Rectal smooth muscle tissue (tissue), 1 donor: ENCODE data around the gene CTIF.

ENCODE experiments used
- H3K27ac ChIP-seq: one replicate; pipeline ENCODE4 v1.7.0; 2013; ENCODE audit warnings: low read depth, low read length, inconsistent platforms
- H3K27me3 ChIP-seq: one replicate; pipeline ENCODE4 v1.7.0; 2013; ENCODE audit warnings: low read length; ENCODE audit not compliant: control insufficient read depth, insufficient read depth
- H3K36me3 ChIP-seq: one replicate; pipeline ENCODE4 v1.7.0; 2013; ENCODE audit warnings: low read length; ENCODE audit not compliant: control insufficient read depth, insufficient read depth
- H3K4me1 ChIP-seq: one replicate; pipeline ENCODE4 v1.7.0; 2013; ENCODE audit warnings: low read length; ENCODE audit not compliant: control insufficient read depth, insufficient read depth
- H3K4me3 ChIP-seq: one replicate; pipeline ENCODE4 v1.7.0; 2013; ENCODE audit warnings: low read length
- H3K9ac ChIP-seq: one replicate; pipeline ENCODE4 v1.7.0; 2013; ENCODE audit warnings: low read length

Gene CTIF

DNA sequence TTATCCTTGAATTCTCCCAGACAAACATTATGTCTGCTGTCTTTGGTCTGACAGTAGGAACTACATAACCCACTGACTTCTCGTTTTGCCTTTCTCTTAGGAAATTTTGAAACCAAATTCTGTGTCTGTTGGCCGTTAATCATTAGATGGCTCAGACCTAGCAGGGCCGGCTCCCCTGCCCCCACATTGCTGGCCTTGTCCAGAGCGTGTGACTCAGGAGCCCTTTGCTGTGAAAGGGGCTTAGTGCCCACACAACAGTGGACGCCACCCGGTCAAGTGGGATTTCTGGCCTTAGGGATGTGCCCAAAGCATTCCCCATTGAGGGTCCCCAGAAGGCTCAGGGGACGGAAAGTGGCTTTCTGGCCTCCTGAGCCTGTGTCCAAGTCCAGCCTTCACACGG is 137.5 kb downstream of the CTIF start:
- H3K9ac ChIP-seq, result no peak overlapping the region
- no peaks in the 10 kb centered on the region for H3K27me3 ChIP-seq
- H3K27ac ChIP-seq, result no peak overlapping the region
- H3K4me1 ChIP-seq, result peaks cover 4% of the 10 kb centered on the region
- peaks cover 2% of the 10 kb centered on the region for H3K36me3 ChIP-seq
- H3K4me3 ChIP-seq, result no peak overlapping the region

DNA sequence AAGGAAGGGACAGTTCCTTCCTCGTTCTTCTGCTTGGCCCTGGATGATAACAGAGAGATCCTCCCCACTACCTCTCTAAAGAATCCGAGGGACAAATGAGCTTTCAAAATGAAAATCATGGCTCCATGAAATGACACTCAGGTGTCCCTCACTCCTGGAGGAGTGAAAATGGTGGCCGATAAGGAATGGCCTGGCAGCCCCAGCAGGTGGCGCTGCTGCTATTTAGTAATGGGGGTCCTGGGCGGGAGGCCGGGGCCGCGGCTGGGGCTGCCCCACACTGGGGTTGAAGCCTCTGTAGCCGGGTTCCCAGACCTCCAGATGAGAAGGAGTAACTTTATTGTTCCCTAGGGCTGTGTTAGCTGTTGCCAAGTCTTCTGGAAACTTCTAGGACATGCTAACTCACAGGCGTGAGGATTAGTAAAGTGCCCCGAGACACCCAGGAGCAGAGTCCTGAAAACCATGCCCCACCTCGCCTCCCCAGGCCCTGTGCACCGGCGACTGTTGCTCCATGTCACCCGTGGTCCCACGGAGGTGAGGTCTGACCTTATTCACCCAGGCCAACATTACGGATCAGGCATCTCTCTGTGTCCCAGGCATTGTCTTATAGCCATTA is 138.0 kb downstream of the CTIF start:
- H3K4me1 ChIP-seq, result peaks cover 4% of the 10 kb centered on the region
- no peak overlapping the region for H3K27ac ChIP-seq
- H3K36me3 ChIP-seq, result no peaks in the 10 kb centered on the region
- H3K9ac ChIP-seq, result no peak overlapping the region
- H3K4me3 ChIP-seq, result no peak overlapping the region
- no peaks in the 10 kb centered on the region for H3K27me3 ChIP-seq

DNA sequence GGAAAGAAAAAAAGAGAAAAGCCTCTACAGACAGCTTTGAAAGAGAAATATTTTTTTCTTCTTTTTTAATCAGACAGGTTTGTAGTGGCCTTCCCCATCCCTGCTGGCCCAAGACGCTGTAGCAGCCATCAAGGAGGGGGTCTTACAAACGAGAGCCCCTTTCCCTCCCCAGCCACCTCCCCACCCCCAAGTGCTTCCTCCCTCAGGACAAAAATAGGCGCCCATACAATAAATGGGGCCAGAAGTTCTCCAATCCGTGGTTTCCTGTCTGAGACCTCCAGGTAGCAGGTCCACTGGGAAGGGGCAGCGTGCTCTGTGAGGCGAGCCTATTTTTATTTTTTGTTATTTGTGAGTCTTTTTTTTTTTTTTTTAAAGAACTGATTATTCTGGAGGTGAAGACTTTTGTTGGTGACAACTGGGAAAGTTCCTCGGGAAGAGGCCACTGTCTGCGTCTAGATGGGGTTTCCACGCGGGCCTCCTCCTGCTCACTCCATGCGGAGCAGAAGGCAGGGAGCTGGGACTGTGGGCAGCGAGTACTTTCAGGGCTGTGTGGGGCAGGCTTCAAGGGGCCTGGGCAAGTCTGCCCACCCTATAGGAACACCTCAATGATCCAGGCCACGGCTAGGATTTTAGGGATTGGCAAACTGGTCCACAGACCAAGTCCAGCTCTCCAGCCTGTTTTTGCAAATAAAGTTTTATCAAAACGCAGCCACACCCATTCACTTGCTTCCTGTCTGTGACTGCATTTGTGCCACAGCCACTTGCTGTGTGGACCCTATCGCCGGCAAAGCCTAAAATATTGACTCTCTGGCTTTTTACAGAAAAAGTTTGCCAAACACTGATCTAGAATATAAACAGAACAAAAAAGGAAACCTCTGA is 139.6 kb downstream of the CTIF start:
- Histone ChIP-seq H3K9ac (no peak overlapping the region), H3K36me3 (no peaks in the 10 kb centered on the region), H3K4me1 (peaks cover 4% of the 10 kb centered on the region), H3K4me3 (no peak overlapping the region), H3K27ac (no peak overlapping the region), H3K27me3 (no peaks in the 10 kb centered on the region)

DNA sequence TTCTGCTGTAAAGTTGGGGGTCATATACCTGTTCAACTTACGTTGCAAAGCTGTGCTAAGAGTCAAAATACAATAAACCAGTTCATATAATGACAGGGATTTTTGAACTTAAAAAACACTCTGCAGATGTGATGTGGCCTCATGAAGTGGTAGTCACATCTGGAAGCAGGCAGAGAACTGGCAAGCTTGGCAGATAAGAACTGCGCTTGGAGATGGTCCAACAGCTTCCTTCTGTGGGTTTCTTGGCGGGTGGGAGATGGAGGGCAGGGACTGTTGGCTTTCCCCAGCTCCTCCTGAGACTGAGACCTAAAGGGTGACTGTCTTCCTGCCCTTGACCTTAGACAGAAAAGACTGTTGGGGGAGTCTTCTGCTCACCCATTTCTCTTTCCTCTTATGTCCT is 140.4 kb downstream of the CTIF start:
- Histone ChIP-seq H3K9ac (no peak overlapping the region), H3K27ac (no peak overlapping the region), H3K27me3 (no peaks in the 10 kb centered on the region), H3K4me3 (no peak overlapping the region), H3K4me1 (peaks cover 4% of the 10 kb centered on the region), H3K36me3 (no peaks in the 10 kb centered on the region)

DNA sequence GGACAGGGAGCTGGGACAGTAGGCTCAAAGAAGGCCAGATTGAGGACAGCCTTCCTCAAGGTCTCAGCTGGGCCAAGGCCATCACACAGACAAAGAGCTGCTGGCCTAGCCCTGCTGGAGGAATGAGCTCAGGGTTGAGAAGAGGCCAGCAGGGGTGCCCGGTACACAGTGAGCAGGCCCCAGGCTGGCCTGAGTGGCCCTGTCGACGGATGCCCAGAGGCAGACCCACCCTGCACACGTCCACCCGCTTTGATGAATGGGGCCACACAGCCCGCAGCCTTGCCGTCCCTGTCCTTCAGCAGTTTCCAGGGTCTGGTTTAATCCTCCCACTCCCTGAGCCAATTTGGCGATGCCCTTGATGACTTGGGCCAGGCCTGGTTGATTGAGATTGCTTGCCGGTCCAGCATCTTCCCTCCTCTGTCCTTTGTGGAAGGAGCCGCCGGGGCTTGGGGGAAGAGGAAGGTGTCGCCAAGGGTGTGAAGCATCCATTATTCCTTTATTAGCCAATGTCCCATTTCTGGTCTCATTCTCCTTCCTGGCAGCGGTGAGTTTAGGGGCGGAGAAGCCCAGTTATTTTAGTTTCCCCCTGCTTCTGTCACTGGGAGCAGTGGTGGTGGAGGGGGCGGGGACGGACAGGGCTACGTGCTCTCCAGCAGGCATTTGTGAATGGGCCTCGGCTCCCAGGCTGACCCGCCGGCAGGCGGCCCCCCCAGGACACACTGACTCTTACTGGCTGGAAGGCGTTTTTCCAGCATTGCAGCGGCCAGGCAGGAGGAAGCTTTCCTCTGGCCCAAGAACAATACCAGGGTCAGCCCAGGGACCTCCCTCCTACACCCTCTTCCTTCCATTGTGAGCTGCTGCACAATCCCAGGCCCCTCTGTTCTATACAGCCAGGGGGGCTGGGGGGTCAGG is 141.8 kb downstream of the CTIF start:
- Histone ChIP-seq H3K36me3 (no peaks in the 10 kb centered on the region), H3K4me1 (no peaks in the 10 kb centered on the region), H3K27ac (no peak overlapping the region), H3K4me3 (no peak overlapping the region), H3K27me3 (no peaks in the 10 kb centered on the region), H3K9ac (no peak overlapping the region)

DNA sequence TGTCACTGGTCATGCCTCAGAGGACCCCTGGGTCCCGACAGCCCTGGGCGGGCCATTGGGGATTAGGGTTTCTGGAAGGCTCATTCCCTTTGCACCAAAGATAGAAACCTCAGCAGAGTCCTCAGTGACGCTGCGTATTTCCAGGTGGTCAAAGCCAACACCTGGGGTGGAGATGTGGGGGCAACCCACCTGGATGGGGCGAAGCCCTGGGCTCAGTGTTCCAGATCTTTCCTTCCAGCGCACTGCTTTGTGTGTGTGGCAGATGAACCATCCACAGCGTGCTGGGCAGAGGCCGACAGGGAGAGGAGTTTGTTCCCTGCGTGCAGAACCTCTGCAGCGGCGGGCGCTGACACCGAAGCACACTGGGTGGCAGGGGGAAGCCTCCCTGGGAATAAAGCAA is 143.9 kb downstream of the CTIF start:
- Histone ChIP-seq H3K9ac (no peak overlapping the region), H3K27ac (no peak overlapping the region), H3K4me3 (no peak overlapping the region), H3K27me3 (no peaks in the 10 kb centered on the region), H3K36me3 (peaks cover 2% of the 10 kb centered on the region), H3K4me1 (no peaks in the 10 kb centered on the region)

DNA sequence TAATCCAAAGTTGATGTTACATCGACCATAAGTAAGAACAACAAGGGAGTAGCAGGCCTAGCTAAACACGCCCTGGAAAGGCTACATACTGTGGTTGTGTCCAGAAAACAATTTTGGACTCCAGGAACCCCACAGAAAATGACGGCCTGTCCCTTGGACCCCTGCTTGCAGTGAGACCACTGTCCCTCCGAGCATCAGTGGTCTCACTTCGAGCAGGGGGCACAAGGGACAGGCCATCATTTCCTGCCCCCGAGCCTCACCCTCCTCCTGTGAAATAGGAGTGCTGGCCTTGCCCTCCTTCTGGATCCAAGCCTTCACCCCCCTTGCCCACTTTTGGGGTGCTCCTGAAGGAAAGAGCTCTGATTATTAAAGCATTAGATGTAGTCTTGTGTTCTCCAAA is 144.4 kb downstream of the CTIF start:
- Histone ChIP-seq H3K36me3 (peaks cover 2% of the 10 kb centered on the region), H3K4me3 (no peak overlapping the region), H3K27ac (no peak overlapping the region), H3K4me1 (no peaks in the 10 kb centered on the region), H3K27me3 (no peaks in the 10 kb centered on the region), H3K9ac (no peak overlapping the region)

DNA sequence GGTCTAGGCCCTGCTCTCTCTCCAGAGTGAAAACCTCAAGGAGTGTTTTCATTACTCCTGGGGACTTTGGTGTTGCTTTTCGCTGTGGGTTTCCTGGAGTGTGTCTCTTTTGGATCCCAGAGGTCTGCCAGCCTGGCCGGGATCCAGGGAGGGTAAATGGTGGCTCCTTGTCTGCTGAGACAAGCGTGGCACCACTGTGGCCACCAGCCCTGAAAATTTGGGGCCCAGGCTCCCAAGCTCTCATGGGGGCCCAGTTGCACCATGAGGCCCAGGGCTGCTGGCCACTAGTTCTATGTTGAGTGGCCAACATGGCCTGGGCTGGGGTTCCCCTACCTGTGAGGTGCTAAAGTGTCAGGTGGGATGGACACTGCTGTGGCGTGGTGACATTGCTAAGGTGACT is 144.8 kb downstream of the CTIF start:
- Histone ChIP-seq H3K9ac (no peak overlapping the region), H3K27me3 (no peaks in the 10 kb centered on the region), H3K4me3 (no peak overlapping the region), H3K36me3 (peaks cover 2% of the 10 kb centered on the region), H3K4me1 (no peaks in the 10 kb centered on the region), H3K27ac (no peak overlapping the region)

DNA sequence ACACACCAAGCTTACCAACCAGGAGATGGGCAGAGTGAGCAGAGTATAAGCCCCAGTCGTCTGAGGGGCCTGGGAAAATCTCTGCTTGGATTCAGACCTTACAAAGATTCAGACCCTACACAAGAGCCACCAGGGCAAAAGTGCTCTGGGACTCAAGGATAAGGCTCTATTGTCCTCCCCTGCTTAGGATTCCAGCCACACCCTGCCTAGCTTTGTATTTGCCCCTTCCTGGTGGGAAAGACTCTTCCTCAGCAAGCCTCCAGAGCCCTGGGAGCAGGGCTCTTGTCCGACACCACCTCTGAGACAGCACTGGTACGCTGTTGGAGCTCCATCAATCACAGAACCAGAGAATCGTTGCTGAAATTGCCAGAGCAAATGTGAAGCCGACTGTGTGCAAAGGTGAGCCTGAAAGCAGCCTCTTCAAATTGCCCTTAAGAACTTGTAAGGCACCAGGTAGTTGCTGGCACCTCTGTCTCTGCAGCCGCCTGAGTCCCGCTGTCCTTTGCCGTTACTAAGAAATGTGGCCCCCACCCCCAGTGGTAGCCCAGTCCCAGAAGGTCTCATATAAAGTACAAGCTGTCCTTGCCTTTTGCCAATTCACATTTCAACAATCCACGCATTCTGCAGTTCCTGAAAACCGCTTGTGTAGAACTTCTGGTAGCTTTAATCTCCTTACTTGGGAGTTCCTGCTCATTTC is 148.7 kb downstream of the CTIF start:
- Histone ChIP-seq H3K9ac (no peak overlapping the region), H3K4me1 (no peaks in the 10 kb centered on the region), H3K27me3 (no peaks in the 10 kb centered on the region), H3K4me3 (no peak overlapping the region), H3K36me3 (peaks cover 2% of the 10 kb centered on the region), H3K27ac (no peak overlapping the region)

DNA sequence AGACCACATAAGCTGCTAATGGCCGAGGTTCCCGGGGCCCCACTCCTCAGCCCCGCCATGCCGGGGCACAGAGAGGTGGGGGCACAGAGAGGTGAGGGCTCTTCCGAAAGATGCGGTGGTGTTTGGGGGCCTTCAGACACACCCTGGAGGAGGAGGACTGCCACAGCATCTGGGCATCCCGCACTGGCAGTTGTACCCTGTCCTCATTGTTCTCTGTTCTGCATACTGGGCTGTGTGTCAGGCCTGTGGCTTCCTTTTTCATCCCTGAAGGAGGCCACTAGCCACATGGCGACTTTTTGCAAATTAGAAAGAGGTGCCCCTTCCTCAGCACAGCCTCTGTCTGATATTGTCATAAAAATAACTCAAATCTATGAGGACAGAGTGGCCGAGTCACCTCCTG is 150.1 kb downstream of the CTIF start:
- H3K9ac ChIP-seq, result no peak overlapping the region
- no peak overlapping the region for H3K27ac ChIP-seq
- H3K4me3 ChIP-seq, result no peak overlapping the region
- peaks cover 2% of the 10 kb centered on the region for H3K36me3 ChIP-seq
- no peaks in the 10 kb centered on the region for H3K4me1 ChIP-seq
- no peaks in the 10 kb centered on the region for H3K27me3 ChIP-seq

DNA sequence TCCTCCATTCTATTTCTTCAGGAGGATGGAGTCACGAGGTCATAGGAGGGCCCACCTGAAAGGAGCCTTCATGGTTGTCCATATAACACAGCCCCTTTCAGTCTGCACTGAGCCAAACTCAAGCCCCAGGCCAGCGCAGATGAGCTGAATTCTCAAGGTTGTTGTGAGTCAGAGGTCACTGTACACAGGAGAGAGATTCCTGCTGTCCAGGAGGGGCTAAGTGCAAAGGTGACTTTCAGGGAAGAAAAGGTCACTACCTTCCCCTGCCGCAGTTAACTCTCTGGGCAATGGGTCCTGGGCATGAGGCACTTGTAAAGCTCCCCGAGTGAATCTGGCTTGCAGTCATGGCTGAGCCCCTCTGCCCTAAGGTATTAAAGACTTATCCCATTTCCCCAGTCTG is 150.7 kb downstream of the CTIF start:
- Histone ChIP-seq H3K27me3 (no peaks in the 10 kb centered on the region), H3K36me3 (peaks cover 2% of the 10 kb centered on the region), H3K27ac (no peak overlapping the region), H3K9ac (no peak overlapping the region), H3K4me3 (no peak overlapping the region), H3K4me1 (no peaks in the 10 kb centered on the region)

DNA sequence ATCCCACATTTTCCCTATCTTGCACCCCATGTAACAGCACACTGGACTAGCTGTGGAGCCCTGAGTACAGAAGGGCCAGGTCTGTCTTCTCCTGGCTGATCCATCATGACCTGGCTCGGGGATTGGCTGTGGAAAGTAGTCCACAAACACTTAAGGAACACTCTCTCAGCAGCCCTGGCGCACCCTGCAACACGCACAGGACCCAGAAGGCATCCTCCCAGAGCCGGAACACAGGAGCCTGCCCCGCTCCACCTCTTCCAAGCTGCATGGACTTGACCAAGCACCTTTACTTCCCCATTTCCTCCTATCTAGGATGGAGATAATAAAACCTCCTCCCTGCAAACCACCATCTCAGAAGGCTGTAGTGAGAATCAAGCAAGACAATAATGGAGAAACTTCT is 151.7 kb downstream of the CTIF start:
- Histone ChIP-seq H3K4me1 (no peaks in the 10 kb centered on the region), H3K4me3 (no peak overlapping the region), H3K9ac (no peak overlapping the region)

More for the DNA sequence above, 151.7 kb downstream of the CTIF start:
- H3K27me3 ChIP-seq, result no peaks in the 10 kb centered on the region
- peaks cover 2% of the 10 kb centered on the region for H3K36me3 ChIP-seq
- H3K27ac ChIP-seq, result no peak overlapping the region
